Measurements from ENCODE around the gene PTRHD1. TPM values are rescaled to one million over a fixed set of nuclear protein-coding genes. Genes with fewer than 3 reads are reported as not detected.
A peak's percentile ranks its signal among the peaks of the same experiment; 100 is the strongest.

The PTRHD1 gene
- total and polyA plus RNA-seq, 7 experiments from 2014 or later, result 14.3 to 40.8 (median 23.5) TPM

DNA sequence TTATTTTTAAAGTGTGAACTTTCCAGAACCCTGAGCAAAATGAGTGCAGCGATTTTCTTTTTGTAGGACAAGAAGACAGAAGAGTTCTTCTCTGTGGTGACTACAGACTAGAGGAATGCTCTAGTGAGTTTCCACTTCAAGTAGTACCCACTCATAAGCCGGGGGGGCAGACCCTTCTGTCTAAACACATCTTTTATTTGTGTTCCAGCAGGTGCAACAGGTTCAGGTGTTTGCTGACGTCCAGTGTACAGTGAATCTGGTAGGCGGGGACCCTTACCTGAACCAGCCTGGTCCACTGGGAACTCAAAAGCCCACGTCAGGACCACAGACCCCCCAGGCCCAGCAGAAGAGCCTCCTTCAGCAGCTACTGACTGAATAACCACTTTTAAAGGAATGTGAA lies 25.2 kb downstream of the PTRHD1 start:
- Histone ChIP-seq H3K36me3 (ENCODE audit: control insufficient read depth in 2 of 3, insufficient read depth in 3 of 3, low read length in 3 of 3) (peaks cover 1 to 40% (median 8%) of the 10 kb centered on the region in 3 experiments), H3K4me3 (ENCODE audit: low read length) (no peak overlapping the region), H3K9me3 (ENCODE audit: control insufficient read depth in 2 of 3, low read length in 3 of 3) (no peaks in the 10 kb centered on the region), H3K27ac (ENCODE audit: low read depth, low read length) (no peak overlapping the region), H3K27me3 (ENCODE audit: control insufficient read depth in 2 of 2, insufficient read depth in 2 of 2, low read length in 2 of 2) (no peaks in the 10 kb centered on the region), H3K4me1 (ENCODE audit: control insufficient read depth in 2 of 2, insufficient read depth in 2 of 2, low read length in 2 of 2) (no peaks in the 10 kb centered on the region)
- ATAC-seq, result no peak
- Mint-ChIP-seq H3K4me1 (peaks cover 0 to 9% (median 6%) of the 10 kb centered on the region in 7 donors), H3K9me3 (no peaks in the 10 kb centered on the region), H3K4me3 (no peak overlapping the region), H3K27me3 (no peaks in the 10 kb centered on the region), H3K36me3 (peaks cover 0 to 50% (median 22%) of the 10 kb centered on the region in 5 donors), H3K27ac (no peak overlapping the region)
- ChIA-PET CTCF (no interaction called here), POLR2A (no interaction called here)
- intact Hi-C loops (cut with micrococcal nuclease), result no loop called here
- no peak for DNase-seq

DNA sequence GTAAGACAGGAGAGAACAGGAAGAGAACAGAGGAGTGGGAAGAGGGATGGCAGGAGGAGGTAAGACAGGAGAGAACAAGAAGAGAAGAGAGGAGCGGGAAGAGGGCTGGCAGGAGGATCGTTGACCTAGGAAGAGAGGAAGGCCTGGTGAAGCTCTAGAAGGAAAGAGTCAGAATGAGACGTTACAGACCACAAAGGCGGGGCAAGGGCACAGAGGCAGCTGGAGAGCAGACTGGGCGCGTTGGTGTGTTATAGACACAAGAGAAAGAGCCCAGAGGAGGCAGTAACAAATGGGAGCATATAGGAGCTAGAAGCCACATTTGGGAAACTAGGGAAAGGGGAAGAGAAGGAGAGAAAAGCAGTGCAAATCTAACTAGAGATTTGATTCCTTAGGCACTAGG lies 26.6 kb downstream of the PTRHD1 start:
- no peak for ATAC-seq
- peaks cover 0 to 9% (median 6%) of the 10 kb centered on the region in 7 donors for H3K4me1 Mint-ChIP-seq
- no peak overlapping the region for H3K4me3 Mint-ChIP-seq
- DNase-seq, result no peak
- Histone ChIP-seq H3K36me3 (ENCODE audit: control insufficient read depth in 2 of 3, insufficient read depth in 3 of 3, low read length in 3 of 3) (peaks cover 8 to 52% (median 9%) of the 10 kb centered on the region in 3 experiments), H3K9me3 (ENCODE audit: control insufficient read depth in 2 of 3, low read length in 3 of 3) (no peaks in the 10 kb centered on the region), H3K27ac (ENCODE audit: low read depth, low read length) (peak overlapping the region; percentile 35), H3K4me1 (ENCODE audit: control insufficient read depth in 2 of 2, insufficient read depth in 2 of 2, low read length in 2 of 2) (no peaks in the 10 kb centered on the region), H3K27me3 (ENCODE audit: control insufficient read depth in 2 of 2, insufficient read depth in 2 of 2, low read length in 2 of 2) (no peaks in the 10 kb centered on the region), H3K4me3 (ENCODE audit: low read length) (no peak overlapping the region)
- H3K36me3 Mint-ChIP-seq, result peaks cover 5 to 54% (median 22%) of the 10 kb centered on the region in 5 donors
- ChIA-PET CTCF (no interaction called here), POLR2A (no interaction called here)
- H3K27ac Mint-ChIP-seq, result peak overlapping the region in 7 of 9 donors; percentile 8 to 85 (median 45)
- H3K27me3 Mint-ChIP-seq, result no peaks in the 10 kb centered on the region
- no peaks in the 10 kb centered on the region for H3K9me3 Mint-ChIP-seq
- intact Hi-C loops (cut with micrococcal nuclease), result no loop called here

DNA sequence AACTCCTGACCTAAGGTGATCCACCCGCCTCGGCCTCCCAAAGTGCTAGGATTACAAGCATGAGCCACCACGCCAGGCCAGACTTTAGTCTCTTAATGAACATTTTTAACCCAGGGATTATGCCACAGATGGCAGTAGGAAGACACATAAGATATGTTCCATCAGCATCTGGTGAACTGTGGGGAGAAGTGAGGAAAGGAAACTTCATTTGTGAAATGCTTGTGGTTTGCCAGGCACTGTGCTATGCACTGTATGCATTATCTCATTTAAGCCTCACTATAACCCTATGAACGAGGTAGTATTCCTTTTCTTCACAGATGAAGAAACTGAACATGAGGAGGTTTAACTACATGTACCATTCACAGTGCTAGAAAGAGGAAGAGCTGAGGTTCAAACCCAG lies 29.3 kb downstream of the PTRHD1 start:
- Histone ChIP-seq H3K27ac (ENCODE audit: low read depth, low read length) (no peak overlapping the region), H3K4me1 (ENCODE audit: control insufficient read depth in 2 of 2, insufficient read depth in 2 of 2, low read length in 2 of 2) (no peaks in the 10 kb centered on the region), H3K27me3 (ENCODE audit: control insufficient read depth in 2 of 2, insufficient read depth in 2 of 2, low read length in 2 of 2) (no peaks in the 10 kb centered on the region), H3K36me3 (ENCODE audit: control insufficient read depth in 2 of 3, insufficient read depth in 3 of 3, low read length in 3 of 3) (peaks cover 8 to 52% (median 14%) of the 10 kb centered on the region in 3 experiments), H3K9me3 (ENCODE audit: control insufficient read depth in 2 of 3, low read length in 3 of 3) (no peaks in the 10 kb centered on the region), H3K4me3 (ENCODE audit: low read length) (no peak overlapping the region)
- POLR2A ChIA-PET, result no interaction called here
- no peak overlapping the region for H3K4me3 Mint-ChIP-seq
- ATAC-seq (no peak), DNase-seq (no peak)
- CTCF ChIA-PET, result no interaction called here
- peak overlapping the region in 1 of 9 donors; percentile 61 for H3K27ac Mint-ChIP-seq
- intact Hi-C loops (cut with micrococcal nuclease), result no loop called here
- H3K9me3 Mint-ChIP-seq, result no peaks in the 10 kb centered on the region
- H3K27me3 Mint-ChIP-seq, result no peaks in the 10 kb centered on the region
- H3K36me3 Mint-ChIP-seq, result peaks cover 9 to 54% (median 21%) of the 10 kb centered on the region in 5 donors
- peaks cover 0 to 9% (median 6%) of the 10 kb centered on the region in 7 donors for H3K4me1 Mint-ChIP-seq

DNA sequence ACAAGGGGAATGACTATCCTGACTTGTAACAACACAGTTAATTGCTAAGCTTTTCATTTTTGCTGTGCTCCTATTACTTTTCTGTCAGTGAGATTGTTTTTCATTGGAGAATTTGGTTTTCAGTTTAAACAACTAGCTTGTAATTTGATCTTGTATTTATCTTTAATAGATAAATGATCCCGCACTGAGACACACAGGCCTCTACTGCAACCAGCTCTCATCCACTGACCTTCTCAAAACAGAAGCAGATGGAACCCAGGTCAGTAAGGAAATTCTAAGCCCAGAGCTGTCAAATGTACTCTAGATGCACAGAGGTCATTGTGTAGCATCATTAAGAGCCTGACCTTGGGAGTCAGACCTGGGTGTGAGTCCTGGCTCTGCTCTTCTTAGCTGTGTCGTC lies 30.7 kb downstream of the PTRHD1 start:
- no peaks in the 10 kb centered on the region for H3K4me1 ChIP-seq (ENCODE audit: control insufficient read depth in 2 of 2, insufficient read depth in 2 of 2, low read length in 2 of 2)
- ChIA-PET CTCF (no interaction called here), POLR2A (no interaction called here)
- peaks cover 8 to 59% (median 14%) of the 10 kb centered on the region in 3 experiments for H3K36me3 ChIP-seq (ENCODE audit: control insufficient read depth in 2 of 3, insufficient read depth in 3 of 3, low read length in 3 of 3)
- ATAC-seq (no peak), DNase-seq (no peak)
- no peaks in the 10 kb centered on the region for H3K27me3 ChIP-seq (ENCODE audit: control insufficient read depth in 2 of 2, insufficient read depth in 2 of 2, low read length in 2 of 2)
- Mint-ChIP-seq H3K4me1 (peaks cover 0 to 9% (median 6%) of the 10 kb centered on the region in 7 donors), H3K4me3 (no peak overlapping the region), H3K27ac (no peak overlapping the region), H3K27me3 (no peaks in the 10 kb centered on the region), H3K36me3 (peaks cover 9 to 51% (median 24%) of the 10 kb centered on the region in 5 donors), H3K9me3 (no peaks in the 10 kb centered on the region)
- no peak overlapping the region for H3K27ac ChIP-seq (ENCODE audit: low read depth, low read length)
- intact Hi-C loops (cut with micrococcal nuclease), result no loop called here
- H3K9me3 ChIP-seq (ENCODE audit: control insufficient read depth in 2 of 3, low read length in 3 of 3), result no peaks in the 10 kb centered on the region
- no peak overlapping the region for H3K4me3 ChIP-seq (ENCODE audit: low read length)

DNA sequence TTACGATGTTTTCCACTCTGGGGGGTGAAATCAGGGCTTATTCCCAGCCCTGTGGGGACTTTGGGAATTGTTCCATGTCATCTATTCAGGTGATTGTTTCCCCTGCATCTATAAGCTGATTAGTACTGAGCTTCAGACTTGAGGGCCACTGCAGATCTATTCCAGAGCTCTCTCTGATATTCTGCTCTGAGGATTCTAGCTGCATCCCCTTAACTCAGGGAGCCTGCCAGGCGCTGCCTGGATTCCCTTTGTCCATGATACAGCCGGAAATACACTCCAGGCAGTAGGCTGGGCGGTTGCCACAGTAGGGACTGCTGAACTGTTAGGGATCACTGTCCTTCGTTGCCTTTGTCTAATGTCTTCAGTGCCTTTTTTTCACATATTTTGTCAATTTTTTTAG lies 31.3 kb downstream of the PTRHD1 start:
- DNase-seq (no peak), ATAC-seq (no peak)
- peaks cover 0 to 9% (median 6%) of the 10 kb centered on the region in 7 donors for H3K4me1 Mint-ChIP-seq
- no peak overlapping the region for H3K4me3 Mint-ChIP-seq
- Histone ChIP-seq H3K36me3 (ENCODE audit: control insufficient read depth in 2 of 3, insufficient read depth in 3 of 3, low read length in 3 of 3) (peaks cover 8 to 59% (median 14%) of the 10 kb centered on the region in 3 experiments), H3K4me3 (ENCODE audit: low read length) (no peak overlapping the region), H3K27ac (ENCODE audit: low read depth, low read length) (no peak overlapping the region), H3K27me3 (ENCODE audit: control insufficient read depth in 2 of 2, insufficient read depth in 2 of 2, low read length in 2 of 2) (no peaks in the 10 kb centered on the region), H3K4me1 (ENCODE audit: control insufficient read depth in 2 of 2, insufficient read depth in 2 of 2, low read length in 2 of 2) (no peaks in the 10 kb centered on the region), H3K9me3 (ENCODE audit: control insufficient read depth in 2 of 3, low read length in 3 of 3) (no peaks in the 10 kb centered on the region)
- CTCF ChIA-PET, result no interaction called here
- POLR2A ChIA-PET, result no interaction called here
- intact Hi-C loops (cut with micrococcal nuclease), result no loop called here
- H3K9me3 Mint-ChIP-seq, result no peaks in the 10 kb centered on the region
- peaks cover 9 to 47% (median 25%) of the 10 kb centered on the region in 5 donors for H3K36me3 Mint-ChIP-seq
- H3K27ac Mint-ChIP-seq, result peak overlapping the region in 2 of 9 donors; percentile 20 to 38
- H3K27me3 Mint-ChIP-seq, result no peaks in the 10 kb centered on the region

DNA sequence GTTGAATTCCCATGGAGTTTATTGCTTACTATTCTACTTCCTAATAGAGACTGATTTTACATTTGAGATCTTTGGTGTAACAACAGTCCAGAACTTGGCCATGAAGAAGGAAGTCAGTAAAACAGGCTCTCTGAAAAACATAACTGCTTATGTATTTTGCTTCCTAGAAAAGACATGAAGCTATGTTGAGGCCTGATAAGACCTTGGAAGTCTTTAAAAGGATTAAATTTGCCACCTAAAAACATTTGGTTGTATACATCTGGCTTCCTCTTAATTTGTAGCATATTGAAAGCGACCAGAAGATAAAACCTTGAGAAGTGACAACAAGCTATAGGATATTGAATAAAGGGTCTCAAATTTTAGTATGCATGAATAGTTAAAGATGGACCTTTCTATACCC lies 36.4 kb downstream of the PTRHD1 start:
- Mint-ChIP-seq H3K9me3 (no peaks in the 10 kb centered on the region), H3K27me3 (no peaks in the 10 kb centered on the region), H3K27ac (peak overlapping the region in 1 of 9 donors; percentile 2), H3K36me3 (peaks cover 6 to 23% (median 12%) of the 10 kb centered on the region in 5 donors), H3K4me1 (peaks cover 0 to 2% (median 0%) of the 10 kb centered on the region in 7 donors), H3K4me3 (no peak overlapping the region)
- no peak for DNase-seq
- ChIA-PET CTCF (interaction anchor here (0.6 kb wide), 1 partner anchor 372 kb away, joined by 6 read pairs; no protein-coding TSS in a partner anchor), POLR2A (no interaction called here)
- no peak overlapping the region for H3K27ac ChIP-seq (ENCODE audit: low read depth, low read length)
- no peaks in the 10 kb centered on the region for H3K27me3 ChIP-seq (ENCODE audit: control insufficient read depth in 2 of 2, insufficient read depth in 2 of 2, low read length in 2 of 2)
- H3K9me3 ChIP-seq (ENCODE audit: control insufficient read depth in 2 of 3, low read length in 3 of 3), result no peaks in the 10 kb centered on the region
- no peak for ATAC-seq
- no peak overlapping the region for H3K4me3 ChIP-seq (ENCODE audit: low read length)
- no peaks in the 10 kb centered on the region for H3K4me1 ChIP-seq (ENCODE audit: control insufficient read depth in 2 of 2, insufficient read depth in 2 of 2, low read length in 2 of 2)
- intact Hi-C loops (cut with micrococcal nuclease), result no loop called here
- H3K36me3 ChIP-seq (ENCODE audit: control insufficient read depth in 2 of 3, insufficient read depth in 3 of 3, low read length in 3 of 3), result peaks cover 4 to 58% (median 26%) of the 10 kb centered on the region in 3 experiments

DNA sequence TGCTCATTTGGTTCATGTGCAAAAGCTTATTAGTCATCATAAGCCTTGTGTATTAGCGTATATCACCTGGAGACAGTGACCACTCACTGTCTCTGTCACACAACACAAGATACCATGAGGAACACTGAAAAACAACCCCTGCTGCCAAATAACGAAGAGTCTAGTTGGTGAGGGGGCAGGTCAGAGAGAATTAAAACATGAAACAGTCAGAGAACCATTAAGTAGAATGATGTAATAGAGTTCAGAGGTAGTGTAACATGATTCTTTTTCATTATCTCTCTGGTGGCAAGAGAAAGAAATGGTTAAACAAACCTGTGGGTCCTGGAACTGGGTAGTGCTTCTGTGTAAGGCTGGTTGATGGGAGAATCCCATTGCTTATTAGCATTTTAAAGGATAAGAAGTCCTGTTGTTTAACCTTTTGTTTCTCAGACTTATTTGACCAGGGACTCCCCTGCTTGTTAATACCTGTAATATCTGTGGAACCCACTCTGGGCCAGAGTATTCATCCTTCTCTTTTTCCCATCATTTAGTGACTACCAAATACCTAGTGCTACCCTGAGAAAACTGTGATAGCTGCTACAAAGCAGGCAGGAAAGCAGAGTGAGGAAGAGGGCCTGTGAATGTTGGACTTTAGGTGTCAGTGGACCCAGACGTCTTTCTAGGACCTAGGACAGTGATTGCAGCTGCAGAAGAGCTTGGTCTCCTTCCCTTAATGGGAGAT lies 38.0 kb downstream of the PTRHD1 start:
- Mint-ChIP-seq H3K36me3 (peaks cover 0 to 21% (median 15%) of the 10 kb centered on the region in 5 donors), H3K4me1 (no peaks in the 10 kb centered on the region), H3K9me3 (no peaks in the 10 kb centered on the region), H3K4me3 (no peak overlapping the region), H3K27me3 (no peaks in the 10 kb centered on the region), H3K27ac (peak overlapping the region in 2 of 9 donors; percentile 15 to 16)
- POLR2A ChIA-PET, result no interaction called here
- CTCF ChIA-PET, result interaction anchor here (0.9 kb wide), 1 partner anchor 346 kb away, joined by 3 read pairs; no protein-coding TSS in a partner anchor
- H3K9me3 ChIP-seq (ENCODE audit: control insufficient read depth in 2 of 3, low read length in 3 of 3), result no peaks in the 10 kb centered on the region
- intact Hi-C loops (cut with micrococcal nuclease), result no loop called here
- H3K4me3 ChIP-seq (ENCODE audit: low read length), result no peak overlapping the region
- no peak overlapping the region for H3K27ac ChIP-seq (ENCODE audit: low read depth, low read length)
- DNase-seq (no peak), ATAC-seq (no peak)
- H3K4me1 ChIP-seq (ENCODE audit: control insufficient read depth in 2 of 2, insufficient read depth in 2 of 2, low read length in 2 of 2), result no peaks in the 10 kb centered on the region
- no peaks in the 10 kb centered on the region for H3K27me3 ChIP-seq (ENCODE audit: control insufficient read depth in 2 of 2, insufficient read depth in 2 of 2, low read length in 2 of 2)
- peaks cover 4 to 56% (median 28%) of the 10 kb centered on the region in 3 experiments for H3K36me3 ChIP-seq (ENCODE audit: control insufficient read depth in 2 of 3, insufficient read depth in 3 of 3, low read length in 3 of 3)

Measured in naive thymus-derived CD4-positive, alpha-beta T cell (primary cell).